SU-DHL-6 (cell line): ENCODE data around the gene NR4A3.

Experiments
- H2AFZ ChIP-seq: fragments of 200-600 bp; sonication (generic); 2 replicates; pipeline ENCODE4 v1.6.1; 2014; ENCODE audit warnings: low read depth, mild to moderate bottlenecking, moderate library complexity, mixed read lengths, antibody characterized with exemption, low read length; ENCODE audit not compliant: severe bottlenecking
- H3F3A ChIP-seq: fragments of 200-600 bp; shearing (Covaris generic); 2 replicates; pipeline ENCODE4 v1.6.0; 2016; ENCODE audit warnings: antibody characterized with exemption, mild to moderate bottlenecking; ENCODE audit not compliant: insufficient read depth
- H3K27ac ChIP-seq: fragments of 200-600 bp; sonication (generic); 2 replicates; pipeline ENCODE4 v1.5.1; 2016; ENCODE audit warnings: low read depth, mild to moderate bottlenecking, low read length, moderate library complexity, mixed read lengths
- H3K27me3 ChIP-seq: fragments of 200-600 bp; sonication (generic), shearing (Covaris generic); 2 replicates; pipeline ENCODE4 v1.6.0; 2014; ENCODE audit warnings: mild to moderate bottlenecking, low read length
- H3K36me3 ChIP-seq: fragments of 200-600 bp; sonication (generic); 2 replicates; pipeline ENCODE4 v1.6.1; 2014; ENCODE audit warnings: mild to moderate bottlenecking, low read length, mixed read lengths
- H3K4me2 ChIP-seq: fragments of 300-600, 200-600 bp; shearing (Covaris generic), sonication (generic); 2 replicates; pipeline ENCODE4 v1.6.0; 2014; ENCODE audit warnings: low read length, low read depth, mild to moderate bottlenecking; ENCODE audit not compliant: poor library complexity, severe bottlenecking
- H3K4me3 ChIP-seq: fragments of 200-600 bp; sonication (generic); 2 replicates; pipeline ENCODE4 v1.5.1; 2014; ENCODE audit warnings: antibody characterized with exemption, low read length, mild to moderate bottlenecking, mixed read lengths; ENCODE audit not compliant: insufficient read depth, poor library complexity, severe bottlenecking
- H3K79me2 ChIP-seq: fragments of 200-600 bp; sonication (generic); 2 replicates; pipeline ENCODE4 v1.6.1; 2014; ENCODE audit warnings: mild to moderate bottlenecking, low read length, moderate library complexity; ENCODE audit not compliant: insufficient read depth
- H3K9ac ChIP-seq: fragments of 200-600 bp; sonication (generic); 2 replicates; pipeline ENCODE4 v1.7.0; 2014; ENCODE audit warnings: mild to moderate bottlenecking, low read length
- H3K9me2 ChIP-seq: fragments of 200-600 bp; sonication (generic); replicated peaks from 2 replicates; pipeline ENCODE4 v1.6.1; 2014; ENCODE audit warnings: low read length; ENCODE audit not compliant: insufficient read depth
- H3K9me3 ChIP-seq: fragments of 200-600 bp; sonication (generic); 2 replicates; pipeline ENCODE4 v1.6.1; 2014; ENCODE audit warnings: low read length, mixed read lengths; ENCODE audit not compliant: insufficient read depth
- H4K20me1 ChIP-seq: fragments of 200-600 bp; sonication (generic); 2 replicates; pipeline ENCODE4 v1.6.1; 2014; ENCODE audit warnings: low read depth, mild to moderate bottlenecking, antibody characterized with exemption, low read length, moderate library complexity, mixed read lengths
- EZH2phosphoT487 ChIP-seq: fragments of 200-600 bp; sonication (generic), shearing (Covaris generic); conservative IDR thresholded peaks from 2 replicates; pipeline ENCODE4 v1.6.1; 2018; ENCODE audit warnings: mild to moderate bottlenecking, antibody characterized with exemption, low read length, moderate library complexity, mixed read lengths
- TF ChIP-seq, protein P1 (sequence below): fragments of 200-600 bp; sonication (generic); IDR thresholded peaks from one replicate; pipeline ENCODE4 v1.5.1; 2017; ENCODE audit warnings: antibody characterized with exemption, mild to moderate bottlenecking, low read length, moderate library complexity; ENCODE audit not compliant: insufficient read depth, poor library complexity, severe bottlenecking

Gene NR4A3

DNA sequence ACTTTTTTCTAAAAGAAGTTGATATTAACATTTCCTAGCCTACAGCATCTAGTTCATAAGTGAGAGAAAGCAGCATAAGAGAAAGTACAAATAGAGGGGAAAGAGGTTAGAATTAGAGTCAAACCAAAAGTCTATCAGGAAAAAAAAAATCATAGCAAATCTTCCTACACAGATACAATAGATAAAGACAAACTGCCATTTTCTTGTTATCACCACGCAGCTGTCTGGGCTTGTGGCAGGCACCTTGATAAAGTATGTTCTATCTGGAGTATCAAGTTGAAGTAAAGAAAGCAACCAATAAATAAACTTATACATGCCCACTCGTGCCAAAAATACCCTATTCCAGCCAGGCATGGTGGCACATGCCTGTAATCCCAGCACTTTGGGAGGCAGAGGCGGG, 5.3 kb upstream of the NR4A3 start:
- H3F3A ChIP-seq = peaks cover 27% of the 10 kb centered on the region
- no peak overlapping the region for H3K9ac ChIP-seq
- no peak overlapping the region for H2AFZ ChIP-seq
- no peak overlapping the region for H3K4me2 ChIP-seq
- H3K27me3 ChIP-seq = no peaks in the 10 kb centered on the region
- TF ChIP-seq EZH2phosphoT487 = no peak
- TF ChIP-seq, protein P1, sequence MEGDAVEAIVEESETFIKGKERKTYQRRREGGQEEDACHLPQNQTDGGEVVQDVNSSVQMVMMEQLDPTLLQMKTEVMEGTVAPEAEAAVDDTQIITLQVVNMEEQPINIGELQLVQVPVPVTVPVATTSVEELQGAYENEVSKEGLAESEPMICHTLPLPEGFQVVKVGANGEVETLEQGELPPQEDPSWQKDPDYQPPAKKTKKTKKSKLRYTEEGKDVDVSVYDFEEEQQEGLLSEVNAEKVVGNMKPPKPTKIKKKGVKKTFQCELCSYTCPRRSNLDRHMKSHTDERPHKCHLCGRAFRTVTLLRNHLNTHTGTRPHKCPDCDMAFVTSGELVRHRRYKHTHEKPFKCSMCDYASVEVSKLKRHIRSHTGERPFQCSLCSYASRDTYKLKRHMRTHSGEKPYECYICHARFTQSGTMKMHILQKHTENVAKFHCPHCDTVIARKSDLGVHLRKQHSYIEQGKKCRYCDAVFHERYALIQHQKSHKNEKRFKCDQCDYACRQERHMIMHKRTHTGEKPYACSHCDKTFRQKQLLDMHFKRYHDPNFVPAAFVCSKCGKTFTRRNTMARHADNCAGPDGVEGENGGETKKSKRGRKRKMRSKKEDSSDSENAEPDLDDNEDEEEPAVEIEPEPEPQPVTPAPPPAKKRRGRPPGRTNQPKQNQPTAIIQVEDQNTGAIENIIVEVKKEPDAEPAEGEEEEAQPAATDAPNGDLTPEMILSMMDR = no peak
- 0 out of 2 replicates have a peak, but pooled peaks cover 4% of the 10 kb centered on the region for H3K79me2 ChIP-seq
- no peaks in the 10 kb centered on the region for H3K9me2 ChIP-seq
- no peaks in the 10 kb centered on the region for H3K9me3 ChIP-seq
- no peaks in the 10 kb centered on the region for H4K20me1 ChIP-seq
- H3K36me3 ChIP-seq = peaks cover 4% of the 10 kb centered on the region; the same call in 1 of the 2 replicates
- H3K4me3 ChIP-seq = no peak overlapping the region
- H3K27ac ChIP-seq = no peak overlapping the region

DNA sequence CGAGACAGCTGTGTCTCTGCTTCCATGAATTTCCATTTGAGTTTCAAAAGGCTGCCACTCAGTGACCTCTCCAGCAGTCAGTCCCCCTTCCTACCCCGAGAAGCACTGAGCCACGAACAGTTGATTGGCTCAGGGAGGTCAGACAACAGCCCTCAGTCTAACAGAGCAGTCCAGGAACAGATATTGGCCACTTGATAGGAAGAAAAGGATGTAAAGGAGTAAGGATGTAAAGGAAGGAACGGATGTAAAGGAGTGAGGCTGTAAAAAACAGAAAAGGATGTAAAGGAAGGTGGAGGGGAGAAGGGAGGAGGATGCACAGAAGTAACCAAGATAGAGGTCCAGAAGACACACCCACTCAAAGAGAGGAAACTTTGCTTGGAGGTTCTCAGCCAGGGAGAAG, 3.2 kb upstream of the NR4A3 start:
- Histone ChIP-seq H3K9me2 (no peaks in the 10 kb centered on the region), H3K9me3 (no peaks in the 10 kb centered on the region), H2AFZ (no peak overlapping the region), H3F3A (peaks cover 27% of the 10 kb centered on the region), H3K27ac (0 out of 2 replicates have a peak overlapping the region, but pooled peaks have one; percentile 83), H3K4me3 (peak overlapping the region; percentile 54), H3K4me2 (peak overlapping the region; percentile 94), H3K79me2 (0 out of 2 replicates have a peak, but pooled peaks cover 4% of the 10 kb centered on the region), H3K9ac (peak overlapping the region; percentile 86), H3K36me3 (peaks cover 4% of the 10 kb centered on the region; the same call in 1 of the 2 replicates), H4K20me1 (no peaks in the 10 kb centered on the region), H3K27me3 (no peaks in the 10 kb centered on the region)
- TF ChIP-seq EZH2phosphoT487 = no peak
- TF ChIP-seq, protein P1 = no peak

DNA sequence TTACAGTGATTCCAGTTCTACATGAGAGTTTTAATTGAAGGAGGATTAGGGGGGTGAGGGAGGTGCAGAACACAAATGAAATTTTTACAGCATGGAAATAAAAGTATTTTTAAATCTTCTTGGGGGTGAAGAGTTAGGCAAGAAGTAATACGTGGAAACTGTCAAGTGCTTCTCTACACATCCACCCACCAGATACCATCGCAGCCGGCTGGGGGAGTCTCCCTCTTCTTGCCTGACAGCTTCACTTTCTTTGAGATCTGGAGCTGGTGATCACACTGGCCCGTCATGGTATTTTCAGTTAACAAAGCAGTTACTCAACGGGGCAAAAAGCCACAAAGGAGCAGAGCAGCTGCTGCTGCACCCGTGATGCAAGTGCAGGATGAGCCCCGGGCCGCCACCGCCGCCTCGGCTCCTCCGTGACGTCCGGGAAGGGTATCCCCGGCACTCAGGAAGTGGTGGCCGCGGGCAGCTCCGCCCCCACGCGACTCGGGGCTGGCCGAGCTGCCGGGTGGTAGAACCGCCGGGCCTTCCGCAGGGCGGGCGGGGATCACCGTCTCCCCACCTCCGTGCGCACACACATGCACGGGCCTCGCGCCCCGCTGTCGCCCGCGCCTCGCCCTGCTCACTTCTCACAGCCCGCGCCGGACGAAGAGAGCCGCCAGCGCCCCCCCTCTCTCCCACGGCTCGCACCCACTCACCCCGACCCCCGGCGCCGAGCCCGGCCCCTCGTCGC, 2.4 kb upstream of the NR4A3 start:
- H3K27me3 ChIP-seq = no peaks in the 10 kb centered on the region
- peaks cover 4% of the 10 kb centered on the region; the same call in 1 of the 2 replicates for H3K36me3 ChIP-seq
- no peaks in the 10 kb centered on the region for H3K9me2 ChIP-seq
- no peaks in the 10 kb centered on the region for H4K20me1 ChIP-seq
- peak overlapping the region; percentile 20 for H2AFZ ChIP-seq
- peaks cover 27% of the 10 kb centered on the region for H3F3A ChIP-seq
- no peak for TF ChIP-seq EZH2phosphoT487
- TF ChIP-seq, protein P1 = no peak
- H3K9me3 ChIP-seq = no peaks in the 10 kb centered on the region
- H3K79me2 ChIP-seq = 0 out of 2 replicates have a peak, but pooled peaks cover 4% of the 10 kb centered on the region
- peak overlapping the region; percentile 83 for H3K27ac ChIP-seq
- peak overlapping the region; percentile 94 for H3K4me2 ChIP-seq
- peak overlapping the region; percentile 54 for H3K4me3 ChIP-seq
- H3K9ac ChIP-seq = peak overlapping the region; percentile 86
